Measurements from ENCODE around the gene PPL.
A peak's percentile ranks its signal among the peaks of the same experiment; 100 is the strongest.
"Not testable (repeated sequence)": the region's sequence is repeated elsewhere in the genome, so short reads cannot be mapped to it uniquely, and the experiment has no call there.

Gene PPL

GRCh38 chr16:4913130-4913773 is 23.7 kb downstream of the PPL start:
- no peak for DNase-seq (ENCODE audit: low read depth, low spot score)
- H3K27ac ChIP-seq, result peak overlapping the region; percentile 43

DNA sequence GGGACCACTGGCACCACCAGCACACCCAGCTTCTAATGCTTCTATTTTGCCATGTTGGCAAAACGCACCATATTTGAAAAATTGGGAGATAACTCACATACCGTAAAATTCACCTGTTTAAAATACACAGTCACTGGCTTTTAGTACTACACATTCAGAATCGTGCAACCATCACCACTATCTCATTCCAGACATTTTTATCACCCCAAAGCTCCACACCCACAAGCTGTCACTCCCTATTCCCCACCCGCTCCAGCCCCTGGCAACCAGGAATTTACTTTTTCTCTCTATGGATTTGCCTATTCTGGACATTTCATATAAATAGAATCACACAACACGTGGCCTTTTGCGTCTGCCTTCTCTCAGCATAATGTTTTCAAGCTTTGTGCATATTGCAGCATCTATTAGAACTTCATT is 25.0 kb downstream of the PPL start:
- no peak for DNase-seq (ENCODE audit: low read depth, low spot score)
- H3K27ac ChIP-seq, result peak overlapping the region; percentile 43

DNA sequence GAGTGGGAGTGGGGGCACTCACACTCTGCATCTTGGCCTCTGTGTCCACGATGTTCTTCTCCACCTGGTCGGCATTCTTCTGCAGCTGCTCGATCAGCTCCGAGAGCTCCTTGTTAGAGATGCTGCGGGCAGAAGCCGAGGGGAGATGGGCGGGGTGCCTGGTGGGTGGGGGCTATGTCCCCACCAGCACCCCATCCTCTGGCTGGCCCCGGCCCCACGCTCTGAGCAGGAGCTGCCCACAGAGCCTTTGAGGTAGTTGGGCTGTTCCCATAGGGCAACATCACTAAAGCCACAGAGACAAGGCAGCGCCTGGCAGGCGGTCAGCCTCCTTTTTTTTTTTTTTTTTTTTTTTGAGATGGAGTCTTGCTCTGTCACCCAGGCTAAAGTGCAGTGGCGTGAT is 26.1 kb downstream of the PPL start:
- no peak for DNase-seq (ENCODE audit: low read depth, low spot score)
- no peak overlapping the region for H3K27ac ChIP-seq

DNA sequence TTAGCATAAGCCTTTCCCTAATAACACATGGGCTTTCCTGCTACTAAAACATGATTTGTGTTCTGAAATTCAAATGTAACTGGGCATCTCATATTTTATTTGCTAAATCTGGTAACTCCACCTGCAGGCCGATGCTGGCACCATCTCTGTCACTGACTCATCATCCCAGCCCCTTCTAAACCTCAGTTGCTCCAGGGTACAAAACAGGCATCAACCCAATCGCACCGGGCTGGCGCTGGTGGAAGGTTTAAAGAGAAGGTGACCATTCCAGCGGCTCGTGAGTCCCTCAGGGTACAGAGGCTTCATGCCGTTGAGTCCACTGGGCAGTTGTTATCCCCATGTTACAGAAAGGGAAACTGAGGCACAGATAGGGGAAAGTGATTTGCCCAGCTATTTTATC is 27.1 kb downstream of the PPL start:
- H3K27ac ChIP-seq, result no peak overlapping the region
- no peak for DNase-seq (ENCODE audit: low read depth, low spot score)

DNA sequence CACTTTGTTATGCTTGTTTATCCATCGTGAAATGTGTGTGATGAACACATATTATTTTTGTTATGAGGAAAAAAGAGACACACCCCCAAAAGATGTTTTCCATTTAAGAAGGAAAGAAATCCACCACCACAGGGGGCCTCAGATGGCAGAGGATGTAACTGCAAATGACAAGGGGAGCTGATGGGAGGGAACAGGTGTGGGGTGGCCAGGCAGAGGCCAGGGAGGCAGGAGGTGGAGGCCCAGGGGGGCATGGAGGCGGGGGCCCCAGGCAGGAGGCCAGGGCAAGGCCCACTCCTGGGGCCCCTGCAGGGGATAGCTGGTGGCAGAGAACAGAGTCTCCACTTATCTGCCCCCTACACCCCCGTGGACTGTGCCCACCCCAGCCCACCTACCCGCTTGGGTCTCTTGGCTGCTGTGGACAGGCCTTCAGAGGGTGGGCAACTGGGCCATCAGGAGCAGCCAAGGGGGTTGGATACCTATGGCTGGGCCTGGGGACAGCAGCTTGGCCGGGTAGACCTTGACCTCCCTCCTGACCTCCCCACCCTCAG is 28.0 kb downstream of the PPL start:
- no peak for DNase-seq (ENCODE audit: low read depth, low spot score)
- H3K27ac ChIP-seq, result no peak overlapping the region

- H3K27ac ChIP-seq, result no peak overlapping the region
- no peak for DNase-seq (ENCODE audit: low read depth, low spot score)
These were observed 31.9 kb downstream of the PPL start for GRCh38 chr16:4904942-4905615.

GRCh38 chr16:4904108-4904941 is 32.6 kb downstream of the PPL start:
- no peak overlapping the region for H3K27ac ChIP-seq
- no peak for DNase-seq (ENCODE audit: low read depth, low spot score)

DNA sequence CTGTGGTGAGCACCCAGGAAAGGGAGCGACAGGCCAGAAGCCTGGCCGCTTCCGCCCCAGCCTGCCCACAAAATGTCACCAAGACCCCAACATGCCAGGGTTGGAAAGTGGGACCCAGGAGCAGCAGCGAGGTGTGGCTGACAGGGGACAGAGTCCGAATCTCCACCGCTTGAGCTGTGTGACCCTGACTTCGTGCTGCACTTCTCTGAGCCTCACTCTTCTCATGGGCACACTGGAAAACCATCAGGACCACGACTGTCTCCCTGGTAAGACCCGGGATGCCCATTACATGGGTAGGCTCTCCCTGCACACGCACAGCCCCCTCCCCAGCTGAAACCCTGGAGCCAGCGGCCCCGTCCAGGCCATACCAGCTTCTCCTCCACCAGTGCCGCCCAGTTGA is 34.9 kb downstream of the PPL start:
- H3K27ac ChIP-seq, result no peak overlapping the region
- no peak for DNase-seq (ENCODE audit: low read depth, low spot score)

GRCh38 chr16:4900750-4901149 is 36.2 kb downstream of the PPL start:
- H3K27ac ChIP-seq, result no peak overlapping the region
- DNase-seq (ENCODE audit: low read depth, low spot score), result no peak

- DNase-seq (ENCODE audit: low read depth, low spot score), result no peak
- no peak overlapping the region for H3K27ac ChIP-seq
These were observed 36.9 kb downstream of the PPL start for GRCh38 chr16:4900036-4900435.

DNA sequence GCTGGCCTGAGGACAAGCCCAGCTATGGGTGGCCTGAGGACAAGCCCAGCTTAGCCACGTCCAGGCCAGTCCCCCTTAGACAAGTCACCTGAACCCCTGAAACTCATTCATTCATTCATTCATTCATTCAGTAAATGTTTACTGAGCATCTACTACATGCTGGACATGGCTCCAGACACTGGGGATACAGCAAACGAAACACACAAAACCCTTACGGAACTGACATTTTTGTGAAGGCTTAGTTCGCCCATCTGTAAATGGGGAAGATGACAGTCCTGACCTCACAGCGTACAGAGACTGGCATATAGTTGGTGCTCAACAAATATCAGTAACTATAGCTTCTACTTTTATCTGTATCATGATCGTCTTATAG is 37.5 kb downstream of the PPL start:
- no peak for DNase-seq (ENCODE audit: low read depth, low spot score)
- H3K27ac ChIP-seq, result no peak overlapping the region

DNA sequence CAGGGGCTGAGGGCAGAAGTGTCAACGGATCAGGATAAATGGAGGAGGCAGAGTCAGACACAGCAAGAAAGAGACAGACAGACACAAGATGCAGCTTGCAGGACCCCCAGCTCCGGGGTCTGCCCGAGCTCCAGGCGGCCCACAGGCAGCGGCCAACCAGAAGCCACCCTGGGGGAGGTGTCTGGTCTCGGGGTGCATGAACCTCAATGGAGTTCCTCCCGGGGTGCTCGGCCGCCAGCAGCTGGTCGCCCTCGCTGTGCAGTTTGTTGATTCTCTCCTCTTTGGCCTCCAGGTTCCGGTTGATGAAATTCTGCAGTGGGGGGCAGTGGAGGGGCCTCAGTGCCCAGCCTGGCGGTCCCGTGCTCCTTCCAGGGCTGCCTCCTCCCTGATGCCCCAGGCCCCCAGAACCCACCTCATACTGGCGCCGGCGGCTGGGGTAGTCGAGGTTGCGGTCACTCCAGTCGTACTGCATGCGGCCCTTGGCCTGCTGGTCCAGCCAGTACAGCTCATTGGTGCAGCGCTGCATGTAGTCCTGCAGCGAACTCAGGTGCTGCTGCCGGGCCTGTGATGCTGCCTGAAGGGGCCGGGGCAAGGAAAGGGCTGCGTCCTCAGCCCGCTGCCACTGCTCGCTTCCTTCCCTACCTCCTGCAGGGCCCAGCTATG is 38.0 kb downstream of the PPL start:
- no peak overlapping the region for H3K27ac ChIP-seq
- DNase-seq (ENCODE audit: low read depth, low spot score), result no peak

- no peak for DNase-seq (ENCODE audit: low read depth, low spot score)
- no peak overlapping the region for H3K27ac ChIP-seq
These were observed 39.6 kb downstream of the PPL start for GRCh38 chr16:4897328-4897727.

DNA sequence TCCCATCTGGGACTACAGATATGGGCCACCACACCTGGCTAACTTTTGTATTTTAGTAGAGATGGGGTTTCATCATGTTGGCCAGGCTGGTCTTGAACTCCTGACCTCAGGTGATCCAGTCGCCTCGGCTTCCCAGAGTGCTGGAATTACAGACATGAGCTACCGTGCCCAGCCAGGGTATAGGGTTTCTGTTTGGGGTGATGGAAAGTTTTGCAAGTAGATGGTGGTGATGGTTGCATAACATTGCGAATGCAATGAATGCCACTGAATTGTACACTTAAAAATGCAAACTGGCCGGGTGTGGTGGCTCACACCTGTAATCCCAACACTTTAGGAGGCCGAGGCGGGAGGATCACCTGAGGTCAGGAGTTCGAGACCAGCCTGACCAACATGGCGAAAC is 40.2 kb downstream of the PPL start:
- DNase-seq (ENCODE audit: low read depth, low spot score); H3K27ac ChIP-seq: not testable (repeated sequence)

DNA sequence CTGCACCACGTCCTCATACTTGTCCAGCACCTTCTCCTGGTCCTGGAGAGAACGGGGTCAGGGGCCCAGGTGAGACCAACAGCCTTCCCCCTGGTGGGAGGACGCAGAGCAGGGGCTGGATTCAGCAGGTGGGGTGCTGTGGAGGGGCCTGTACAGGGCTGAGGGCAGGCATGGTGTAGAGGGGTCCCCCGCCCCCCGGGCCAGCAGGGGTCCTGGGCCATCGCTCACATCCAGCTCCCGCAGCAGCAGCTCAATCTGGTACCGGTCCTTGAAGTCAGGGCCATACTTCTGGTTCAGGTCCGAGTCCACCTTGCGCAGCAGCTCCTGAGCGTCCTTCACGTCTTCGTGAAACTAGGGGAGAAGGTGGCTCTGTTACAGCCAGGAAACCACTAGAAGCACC is 41.6 kb downstream of the PPL start:
- no peak for DNase-seq (ENCODE audit: low read depth, low spot score)
- no peak overlapping the region for H3K27ac ChIP-seq

GRCh38 chr16:4894276-4895150 is 42.4 kb downstream of the PPL start:
- H3K27ac ChIP-seq, result no peak overlapping the region
- no peak for DNase-seq (ENCODE audit: low read depth, low spot score)

GRCh38 chr16:4893103-4893862 is 43.7 kb downstream of the PPL start:
- no peak overlapping the region for H3K27ac ChIP-seq
- DNase-seq (ENCODE audit: low read depth, low spot score), result no peak

GRCh38 chr16:4892361-4893102 is 44.4 kb downstream of the PPL start:
- DNase-seq (ENCODE audit: low read depth, low spot score), result no peak
- no peak overlapping the region for H3K27ac ChIP-seq

All from epithelial cell of prostate (primary cell).